HUES64 (cell line): ENCODE results near the gene MYPN.

Experiments
- H3K27ac ChIP-seq: 2 replicates; pipeline ENCODE4 v1.7.0; 2013; ENCODE audit warnings: low read depth, low read length, inconsistent platforms
- H3K27me3 ChIP-seq: 2 replicates; pipeline ENCODE4 v1.6.1; 2013; ENCODE audit warnings: mild to moderate bottlenecking, low read length; ENCODE audit not compliant: insufficient read depth
- H3K36me3 ChIP-seq: 2 replicates; pipeline ENCODE4 v1.6.1; 2013; ENCODE audit warnings: mild to moderate bottlenecking, low read length; ENCODE audit not compliant: insufficient read depth
- H3K4me1 ChIP-seq: 2 replicates; pipeline ENCODE4 v1.6.1; 2013; ENCODE audit warnings: mild to moderate bottlenecking, low read length, moderate library complexity; ENCODE audit not compliant: insufficient read depth
- H3K4me3 ChIP-seq: 2 replicates; pipeline ENCODE4 v1.5.1; 2013; ENCODE audit warnings: mild to moderate bottlenecking, low read length, moderate library complexity
- H3K9ac ChIP-seq: 2 replicates; pipeline ENCODE4 v1.6.1; 2013; ENCODE audit warnings: mild to moderate bottlenecking, low read depth, low read length
- H3K9me3 ChIP-seq: 2 replicates; pipeline ENCODE4 v1.6.1; 2013; ENCODE audit warnings: low read depth, low read length; ENCODE audit not compliant: insufficient read depth
- WGBS: fragments of 150-250, 120-280 bp; methylation state at CpG from one replicate; pipeline ENCODE4 v1.1.7; 2013; ENCODE audit warnings: missing lambda C conversion rate; 5-methylcytosine and 5-hydroxymethylcytosine counted together

MYPN gene

GRCh38 chr10:68202960-68203353 lies 93.7 kb downstream of the MYPN start:
- Histone ChIP-seq H3K27me3 (no peaks in the 10 kb centered on the region), H3K27ac (no peak overlapping the region), H3K4me1 (no peaks in the 10 kb centered on the region), H3K9ac (no peak overlapping the region), H3K36me3 (no peaks in the 10 kb centered on the region), H3K4me3 (no peak overlapping the region), H3K9me3 (no peaks in the 10 kb centered on the region)
- 64% methylated on average over 5 of the region's 5 CpGs for WGBS

- Histone ChIP-seq H3K4me1 (no peaks in the 10 kb centered on the region), H3K27ac (no peak overlapping the region)
- 40% methylated on average over 10 of the region's 10 CpGs for WGBS
Measured at GRCh38 chr10:68208424-68209042, 99.2 kb downstream of the MYPN start.

GRCh38 chr10:68211669-68212068 lies 102.4 kb downstream of the MYPN start:
- Histone ChIP-seq H3K9me3 (no peaks in the 10 kb centered on the region), H3K9ac (no peak overlapping the region), H3K4me1 (no peaks in the 10 kb centered on the region), H3K4me3 (no peak overlapping the region), H3K36me3 (no peaks in the 10 kb centered on the region), H3K27me3 (no peaks in the 10 kb centered on the region), H3K27ac (no peak overlapping the region)
- WGBS, result 100% methylated on average over 1 of the region's 1 CpG

More at GRCh38 chr10:68208424-68209042, 99.2 kb downstream of the MYPN start:
- H3K4me3 ChIP-seq, result no peak overlapping the region
- no peaks in the 10 kb centered on the region for H3K27me3 ChIP-seq
- H3K36me3 ChIP-seq, result no peaks in the 10 kb centered on the region
- no peak overlapping the region for H3K9ac ChIP-seq
- H3K9me3 ChIP-seq, result no peaks in the 10 kb centered on the region

- Histone ChIP-seq H3K9me3 (no peaks in the 10 kb centered on the region), H3K27me3 (no peaks in the 10 kb centered on the region), H3K4me1 (no peaks in the 10 kb centered on the region), H3K27ac (no peak overlapping the region), H3K9ac (no peak overlapping the region), H3K4me3 (no peak overlapping the region), H3K36me3 (no peaks in the 10 kb centered on the region)
- 77% methylated on average over 7 of the region's 8 CpGs for WGBS
Measured at GRCh38 chr10:68212721-68213352, 103.5 kb downstream of the MYPN start.

- H3K9ac ChIP-seq, result no peak overlapping the region
- no peak overlapping the region for H3K4me3 ChIP-seq
- no peaks in the 10 kb centered on the region for H3K27me3 ChIP-seq
- H3K36me3 ChIP-seq, result no peaks in the 10 kb centered on the region
- no peak overlapping the region for H3K27ac ChIP-seq
- no peaks in the 10 kb centered on the region for H3K4me1 ChIP-seq
- no peaks in the 10 kb centered on the region for H3K9me3 ChIP-seq
- WGBS, result 97% methylated on average over 4 of the region's 4 CpGs
Measured at GRCh38 chr10:68218786-68219185, 109.5 kb downstream of the MYPN start.

GRCh38 chr10:68221196-68221595 lies 111.9 kb downstream of the MYPN start:
- Histone ChIP-seq H3K9me3 (no peaks in the 10 kb centered on the region), H3K36me3 (no peaks in the 10 kb centered on the region), H3K4me1 (no peaks in the 10 kb centered on the region), H3K27ac (no peak overlapping the region), H3K9ac (no peak overlapping the region), H3K4me3 (no peak overlapping the region), H3K27me3 (no peaks in the 10 kb centered on the region)

- Histone ChIP-seq H3K27me3 (no peaks in the 10 kb centered on the region), H3K9me3 (no peaks in the 10 kb centered on the region), H3K9ac (no peak overlapping the region), H3K4me1 (no peaks in the 10 kb centered on the region), H3K36me3 (no peaks in the 10 kb centered on the region), H3K4me3 (no peak overlapping the region), H3K27ac (no peak overlapping the region)
- WGBS, result 87% methylated on average over 2 of the region's 2 CpGs
Measured at GRCh38 chr10:68222391-68222790, 113.1 kb downstream of the MYPN start.

- Histone ChIP-seq H3K27me3 (peaks cover 1% of the 10 kb centered on the region; the same call in 1 of the 2 replicates), H3K4me1 (no peaks in the 10 kb centered on the region), H3K9ac (no peak overlapping the region), H3K4me3 (no peak overlapping the region), H3K9me3 (no peaks in the 10 kb centered on the region), H3K36me3 (no peaks in the 10 kb centered on the region), H3K27ac (no peak overlapping the region)
- WGBS, result 64% methylated on average over 3 of the region's 3 CpGs
Measured at GRCh38 chr10:68223535-68224165, 114.4 kb downstream of the MYPN start.

GRCh38 chr10:68224810-68225209 lies 115.5 kb downstream of the MYPN start:
- H3K27ac ChIP-seq, result no peak overlapping the region
- no peaks in the 10 kb centered on the region for H3K9me3 ChIP-seq
- H3K4me1 ChIP-seq, result no peaks in the 10 kb centered on the region
- H3K36me3 ChIP-seq, result no peaks in the 10 kb centered on the region
- H3K9ac ChIP-seq, result no peak overlapping the region
- no peak overlapping the region for H3K4me3 ChIP-seq
- peaks cover 11% of the 10 kb centered on the region for H3K27me3 ChIP-seq

GRCh38 chr10:68230268-68230667 lies 121.0 kb downstream of the MYPN start:
- Histone ChIP-seq H3K36me3 (no peaks in the 10 kb centered on the region), H3K27me3 (peaks cover 53% of the 10 kb centered on the region), H3K9ac (no peak overlapping the region; the same call in 1 of the 2 replicates), H3K27ac (no peak overlapping the region), H3K4me3 (peak overlapping the region; percentile 63), H3K9me3 (no peaks in the 10 kb centered on the region), H3K4me1 (peaks cover 11% of the 10 kb centered on the region; the same call in 1 of the 2 replicates)
- 97% methylated on average over 4 of the region's 5 CpGs for WGBS

- H3K36me3 ChIP-seq, result no peaks in the 10 kb centered on the region
- H3K9ac ChIP-seq, result peak overlapping the region; percentile 89
- peaks cover 53% of the 10 kb centered on the region for H3K27me3 ChIP-seq
- H3K4me1 ChIP-seq, result peaks cover 11% of the 10 kb centered on the region; the same call in 1 of the 2 replicates
- H3K9me3 ChIP-seq, result no peaks in the 10 kb centered on the region
- peak overlapping the region; percentile 62; the same call in 1 of the 2 replicates for H3K27ac ChIP-seq
- under 1% methylated on average over 81 of the region's 81 CpGs for WGBS
- peak overlapping the region; percentile 63 for H3K4me3 ChIP-seq
Measured at GRCh38 chr10:68231106-68231816, 122.0 kb downstream of the MYPN start.
